GM21367 (cell line): ENCODE measurements around the gene DGKG.

Experiments used
- ATAC-seq: cut with Tn5 transposase; IDR thresholded peaks from one replicate; pipeline ENCODE4 v1.9.1; 2021; ENCODE audit not compliant: unreplicated experiment

DGKG gene

DNA sequence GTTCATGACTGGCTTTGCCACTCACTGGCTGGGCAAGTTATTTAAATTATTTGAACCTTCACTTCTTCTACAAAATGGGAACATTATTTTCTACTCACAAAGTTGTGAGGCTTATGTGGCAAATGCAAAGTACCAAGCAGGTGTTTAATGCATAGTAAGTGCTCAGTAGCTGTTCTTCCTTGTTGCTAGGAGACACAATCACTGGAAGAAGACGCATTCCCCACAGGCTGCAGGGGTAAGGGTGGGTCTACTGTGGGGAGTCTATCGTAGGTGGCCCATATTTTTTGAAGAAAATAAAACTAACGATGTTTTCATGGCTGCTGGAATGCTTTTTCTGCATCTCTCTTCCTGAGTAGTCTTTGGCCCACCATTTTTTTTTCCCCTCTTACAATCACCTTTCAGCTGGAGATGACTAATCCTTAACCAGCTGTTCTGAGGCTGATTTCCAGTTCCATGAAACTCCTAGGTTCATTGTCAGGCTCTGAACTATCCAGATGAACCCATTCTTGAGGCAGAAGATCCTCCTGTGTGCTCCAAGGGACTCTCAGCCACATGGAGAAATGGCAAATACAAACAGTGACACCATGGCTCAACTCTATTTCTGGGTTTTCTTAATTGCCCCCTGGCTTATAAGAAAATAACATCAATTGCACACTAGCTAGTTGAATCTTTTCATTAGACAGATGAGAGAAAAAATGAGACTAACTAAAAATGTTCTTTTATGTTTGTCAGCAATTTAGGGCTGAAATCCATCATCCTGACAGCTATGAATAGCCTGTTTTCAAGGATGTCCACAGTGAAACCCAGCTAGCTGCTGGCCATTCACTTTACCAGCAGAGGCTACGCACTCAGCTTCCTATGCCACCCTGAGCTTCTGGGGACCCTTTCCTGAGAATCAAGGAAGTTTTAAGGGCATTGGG lies 144.9 kb downstream of the DGKG start:
- no peak for ATAC-seq

DNA sequence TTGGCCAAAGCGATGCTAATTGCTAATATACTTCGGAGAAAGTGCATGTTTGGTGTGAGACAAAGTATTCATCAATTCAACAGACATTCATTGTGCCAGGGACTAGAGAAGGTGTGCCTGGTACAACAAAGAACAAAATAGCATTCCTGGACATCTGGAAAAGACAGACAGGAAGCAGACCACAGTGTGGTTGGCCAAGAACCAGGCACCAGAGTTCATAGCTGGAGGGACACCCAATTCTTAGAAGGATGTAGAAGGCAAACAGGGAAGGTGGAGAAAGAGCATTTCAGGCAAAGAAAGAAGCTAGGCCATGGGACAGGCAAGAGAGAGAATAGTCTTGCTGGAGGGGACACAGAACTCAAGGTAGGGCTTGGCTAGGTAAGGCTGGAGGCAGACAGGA lies 147.4 kb downstream of the DGKG start:
- ATAC-seq, result no peak

DNA sequence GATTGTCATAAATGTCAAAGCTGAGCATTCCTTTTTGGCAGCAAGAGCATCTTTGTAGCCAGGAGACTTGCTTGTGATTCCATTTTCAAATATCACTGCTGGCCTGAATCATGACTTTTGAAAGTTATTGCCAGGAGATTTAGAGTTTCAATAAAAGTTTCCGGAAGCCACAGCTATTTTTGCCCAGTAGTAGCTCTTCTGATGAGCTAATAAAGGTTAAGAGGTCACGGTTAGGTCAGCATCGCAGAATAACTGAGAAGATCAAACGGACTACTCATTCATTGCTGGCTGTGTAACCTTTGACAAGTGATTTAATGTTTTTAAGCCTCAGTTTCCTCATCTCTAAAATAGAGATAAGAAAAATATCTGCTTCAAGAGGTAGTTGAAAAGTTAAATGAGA lies 148.1 kb downstream of the DGKG start:
- no peak for ATAC-seq

DNA sequence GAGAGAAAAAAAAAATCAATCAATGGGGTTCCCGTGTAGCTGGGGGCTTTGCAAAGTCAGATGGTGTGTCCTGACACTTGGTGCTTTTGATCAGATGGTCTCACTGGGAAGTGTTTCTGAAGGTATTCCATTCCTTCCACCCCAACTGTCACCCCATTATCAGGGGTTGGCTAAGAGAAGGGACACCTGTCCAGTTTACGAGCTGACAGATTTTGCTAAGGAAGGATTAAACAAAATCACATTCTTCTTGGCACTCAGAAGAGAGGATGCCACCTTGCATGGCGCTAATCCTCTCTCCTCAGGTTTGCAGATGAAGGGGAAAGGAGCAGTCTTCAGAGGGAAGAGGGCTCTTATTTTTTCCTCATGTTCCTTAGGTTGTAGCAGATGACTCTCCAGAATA lies 149.4 kb downstream of the DGKG start:
- ATAC-seq, result no peak

DNA sequence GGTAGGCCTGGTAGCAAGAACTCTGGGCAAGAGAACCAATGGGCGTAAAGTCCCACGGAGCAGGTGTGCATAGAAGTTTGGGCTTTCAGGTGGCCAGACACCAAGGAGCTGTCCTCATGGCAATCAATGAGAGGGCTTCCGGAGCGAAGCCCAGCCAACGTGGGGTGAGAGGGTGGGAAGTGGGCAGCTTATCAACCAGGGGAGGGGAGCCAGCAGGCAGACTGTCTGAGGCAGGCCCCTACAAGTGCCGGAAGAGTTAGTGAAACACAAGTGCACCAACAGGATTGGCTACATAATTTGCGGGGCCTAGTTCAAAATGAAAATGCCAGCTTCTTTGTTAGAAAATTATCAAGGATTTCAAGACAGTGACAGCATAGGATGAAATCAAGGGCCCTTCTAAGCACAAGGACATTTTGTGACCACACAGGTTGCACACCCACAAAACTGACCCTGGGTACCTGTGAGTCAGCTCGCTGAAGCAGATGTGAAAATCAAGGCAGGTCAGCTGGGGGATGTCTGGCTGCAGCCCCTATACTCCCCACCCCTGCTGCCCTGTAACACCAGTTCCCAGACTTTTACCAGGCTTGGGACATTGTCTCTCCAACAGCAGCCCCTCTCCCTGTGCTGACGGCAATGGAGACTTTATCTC lies 151.1 kb downstream of the DGKG start:
- no peak for ATAC-seq

DNA sequence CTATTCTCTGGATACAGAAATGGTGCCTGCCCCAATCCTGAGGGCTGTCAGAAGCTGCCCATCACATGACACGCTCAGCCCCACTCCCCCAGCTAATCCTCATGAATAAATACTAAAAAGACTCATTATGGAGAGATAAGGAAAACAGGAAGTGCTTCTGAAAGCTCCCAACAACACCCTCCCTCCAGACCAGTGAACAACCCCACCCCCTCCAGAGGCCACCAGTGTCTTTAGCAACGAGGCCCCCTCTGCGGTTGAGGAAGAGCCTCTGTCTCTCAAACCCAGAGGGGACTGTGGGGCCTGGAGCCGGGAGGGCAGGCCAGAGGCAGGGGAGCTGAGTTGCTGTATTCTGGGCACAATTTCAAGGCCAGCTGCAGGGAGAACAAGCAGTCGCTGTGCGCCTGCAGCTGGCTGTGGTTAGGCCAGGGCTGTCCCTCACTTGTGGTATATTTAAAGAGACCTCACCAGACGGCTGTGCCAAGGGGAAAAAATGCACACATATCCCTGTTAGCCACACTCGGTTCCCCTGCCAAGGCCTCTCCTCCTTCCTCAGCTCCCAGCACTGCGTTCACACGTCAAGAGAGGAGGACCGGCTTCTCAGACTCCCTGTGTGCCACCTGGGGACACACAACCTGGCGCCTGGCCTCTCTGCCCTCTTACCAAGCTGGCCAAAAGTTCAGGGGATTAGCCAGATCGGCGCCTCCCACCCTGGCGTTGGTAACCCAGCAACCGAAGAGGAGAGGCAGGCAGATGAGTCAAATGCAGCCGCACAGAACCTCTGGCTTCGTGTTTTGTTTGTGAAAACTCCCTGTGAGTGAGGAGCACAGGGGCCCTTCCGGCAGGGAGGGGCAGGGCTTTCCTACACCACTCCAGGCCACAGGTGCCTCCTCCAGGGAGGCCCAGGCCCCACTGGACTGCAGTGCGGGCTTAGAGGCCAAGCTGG lies 152.0 kb downstream of the DGKG start:
- ATAC-seq, result peak; percentile 55

DNA sequence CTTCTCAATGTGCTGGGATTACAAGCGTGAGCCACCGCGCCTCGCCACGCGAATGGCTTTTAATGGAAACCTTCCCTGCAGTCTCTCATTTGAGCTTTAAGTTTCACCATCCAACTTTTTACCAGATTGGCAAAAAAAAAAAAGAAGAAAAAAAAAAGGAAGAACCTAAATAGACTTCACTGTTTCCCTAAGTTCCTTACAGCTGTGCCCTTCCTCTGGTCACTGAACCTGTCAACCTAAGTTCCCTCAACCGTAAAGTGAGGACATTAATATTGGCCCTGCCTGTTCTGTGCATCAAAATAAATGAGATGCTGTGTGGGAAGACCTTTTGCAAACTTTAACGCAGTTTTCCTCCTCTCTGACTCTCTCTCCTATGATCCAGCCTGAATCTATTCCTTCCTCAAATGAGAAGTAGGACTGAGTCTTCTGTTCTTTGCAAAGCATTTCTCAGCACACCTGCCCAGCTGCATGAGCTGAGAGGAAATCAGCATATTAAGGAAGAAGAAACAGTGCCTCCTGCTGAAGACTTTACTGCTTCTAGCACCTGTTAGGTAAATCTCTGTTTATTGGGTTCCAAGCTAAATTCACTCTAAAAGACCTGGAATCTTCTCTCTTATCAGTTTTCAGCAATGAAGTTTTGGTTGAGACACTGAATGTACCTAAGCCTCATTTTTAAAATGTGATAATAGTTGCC lies 153.6 kb downstream of the DGKG start:
- ATAC-seq, result no peak

DNA sequence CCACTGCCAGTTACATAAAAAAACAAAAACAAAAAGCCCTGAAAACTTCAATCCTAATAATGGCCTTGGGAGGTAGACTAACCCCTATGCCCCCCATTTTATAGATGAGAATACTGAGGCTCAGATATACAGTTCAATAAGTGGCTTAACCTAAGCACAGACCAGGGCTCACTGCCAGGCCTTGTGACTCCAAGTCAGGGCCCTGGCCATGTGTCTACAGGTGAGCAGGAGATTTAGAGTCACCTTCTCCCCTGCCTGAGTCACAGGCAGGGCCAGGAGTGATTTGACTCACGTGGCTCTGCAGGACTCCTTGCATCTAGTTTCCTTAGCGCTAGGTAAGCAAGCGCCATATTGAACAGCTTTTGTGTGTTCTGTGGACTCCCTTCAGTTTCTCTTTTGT lies 154.5 kb downstream of the DGKG start:
- no peak for ATAC-seq

DNA sequence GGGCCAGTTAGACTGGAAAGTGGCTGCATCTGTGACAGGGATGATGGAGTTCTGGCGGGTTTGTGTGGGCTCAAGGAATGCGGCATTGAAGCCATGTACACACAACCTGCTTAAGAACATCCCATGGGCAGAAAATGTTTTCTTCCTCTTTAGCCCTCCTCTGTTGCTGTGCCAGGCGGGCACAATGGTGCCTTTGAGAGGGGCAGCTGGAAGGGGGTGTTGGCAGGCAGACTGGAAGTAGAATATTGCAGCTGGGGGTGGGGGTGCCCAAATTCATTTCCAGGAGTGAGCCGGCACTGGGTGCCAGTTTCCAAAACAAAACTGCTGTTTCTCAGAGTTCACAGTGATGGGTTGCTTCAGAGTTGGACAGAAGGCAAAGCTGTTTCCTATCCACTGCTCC lies 161.3 kb downstream of the DGKG start:
- ATAC-seq, result no peak

DNA sequence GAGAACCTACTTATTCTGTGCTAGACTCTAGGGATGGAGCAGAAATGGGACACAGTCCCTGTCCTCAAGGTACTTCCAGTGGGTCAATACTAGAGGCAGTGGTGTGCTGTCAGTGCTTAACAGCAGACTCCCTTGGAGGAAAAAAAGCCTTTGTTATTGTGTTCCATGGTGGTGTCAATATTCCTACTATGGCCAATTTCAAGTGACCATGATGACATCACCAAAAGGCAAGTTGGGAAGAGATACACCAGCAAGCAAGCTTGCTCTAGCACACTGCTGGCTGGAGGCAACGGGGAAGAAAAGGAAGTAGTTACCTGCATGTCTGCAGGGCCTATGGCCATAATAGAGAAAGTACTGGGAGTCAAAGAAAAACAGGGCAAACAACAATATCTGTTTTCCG lies 163.6 kb downstream of the DGKG start:
- ATAC-seq, result no peak

DNA sequence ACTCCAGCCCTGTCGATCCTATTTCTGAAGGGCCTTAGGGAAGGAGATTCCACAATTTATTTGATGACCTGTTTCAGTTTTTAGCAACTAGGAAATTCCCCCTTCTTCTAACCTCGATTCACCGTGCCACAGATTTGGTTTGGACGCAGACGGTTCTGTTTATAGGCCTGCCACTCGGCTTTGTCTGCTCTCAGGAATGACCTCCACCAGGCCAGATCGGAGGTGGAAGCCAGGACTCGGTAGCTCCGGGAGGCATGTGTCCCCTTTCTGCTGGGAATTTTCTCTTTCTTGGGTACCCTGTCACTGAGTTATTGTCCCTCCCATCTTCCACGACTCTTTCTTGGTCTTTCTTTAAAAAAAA lies 167.6 kb downstream of the DGKG start:
- no peak for ATAC-seq

DNA sequence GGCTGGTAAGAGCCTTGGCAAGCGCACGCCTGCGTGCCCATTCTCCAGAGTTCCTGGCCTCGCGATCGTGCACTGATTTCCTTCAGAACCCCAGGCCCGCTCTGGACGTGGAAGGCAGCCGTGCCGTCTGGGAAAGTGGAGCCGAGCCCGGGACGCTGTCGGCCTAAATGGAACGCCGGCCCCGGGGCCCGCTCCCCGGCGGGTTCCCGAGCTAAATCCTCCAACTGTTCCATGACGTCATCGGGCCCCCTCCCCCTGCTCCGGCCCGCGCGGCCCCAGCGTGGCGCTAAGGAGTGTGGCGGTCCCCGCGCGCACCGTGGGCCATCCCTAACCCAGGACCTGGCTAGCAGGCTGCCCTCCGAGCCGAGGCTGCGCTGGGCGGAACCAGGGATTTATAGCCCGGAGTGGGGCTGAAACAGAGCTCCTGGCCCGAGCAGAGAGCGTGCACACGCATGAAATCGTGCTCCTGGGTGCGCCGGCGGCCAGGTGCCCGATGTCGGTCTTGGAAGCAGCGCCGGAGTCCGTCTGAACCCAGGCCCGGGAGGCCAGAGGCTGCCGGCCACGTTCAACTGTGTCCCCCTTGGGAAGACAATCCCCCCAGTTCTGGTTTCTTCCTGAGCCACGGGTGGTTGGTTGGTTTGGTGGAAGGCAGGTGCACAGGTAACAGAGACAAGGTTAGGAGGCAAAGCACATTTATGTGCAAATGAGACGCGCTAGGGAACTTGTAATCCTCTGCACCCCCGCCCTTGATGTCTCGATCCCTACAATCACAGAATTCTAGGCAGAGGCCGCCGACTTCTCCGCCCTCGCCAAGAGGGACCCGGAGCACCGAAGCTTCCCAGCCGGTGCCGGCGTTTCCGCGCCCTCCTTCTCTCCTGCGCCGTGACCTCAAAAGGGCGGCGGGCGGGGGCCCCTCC lies 168.2 kb downstream of the DGKG start:
- no peak for ATAC-seq

DNA sequence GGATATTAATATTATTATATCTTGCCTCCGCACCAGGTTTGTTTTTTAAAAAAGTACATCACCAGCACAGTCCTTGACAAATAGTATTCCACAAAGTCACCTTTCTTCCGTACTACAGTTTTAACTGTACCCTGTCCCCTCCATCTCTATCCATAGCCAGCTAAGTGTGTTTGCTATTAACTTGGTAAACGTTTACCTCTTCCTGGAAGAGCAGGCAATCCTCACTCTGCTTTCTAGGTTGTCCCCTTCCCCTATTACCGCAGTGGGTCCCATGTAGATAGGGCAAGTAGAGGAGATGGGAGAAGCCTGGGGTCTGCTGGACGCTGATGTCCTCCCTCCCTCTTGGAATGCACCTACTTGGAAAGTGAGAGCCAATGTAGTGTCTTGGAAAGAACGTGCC lies 169.2 kb downstream of the DGKG start:
- no peak for ATAC-seq

DNA sequence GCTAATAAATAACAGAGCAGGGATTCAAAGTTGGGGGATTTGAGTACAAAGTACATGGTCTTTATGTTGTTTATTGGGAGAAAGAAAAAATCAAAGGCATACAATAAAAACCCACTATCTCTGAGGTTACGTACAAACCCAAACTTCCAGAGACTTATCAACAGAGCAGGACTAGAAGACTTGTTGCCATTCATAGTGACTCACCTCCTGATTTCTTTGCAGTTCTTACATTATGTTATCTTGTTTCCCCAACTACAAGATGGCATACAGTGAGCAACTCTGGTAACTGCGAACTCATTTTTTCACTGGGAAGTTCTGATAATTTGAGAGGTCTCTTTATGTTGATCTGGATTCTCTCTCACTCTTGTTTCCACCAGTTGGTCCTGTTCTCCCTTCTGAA lies 172.5 kb downstream of the DGKG start:
- ATAC-seq, result no peak

DNA sequence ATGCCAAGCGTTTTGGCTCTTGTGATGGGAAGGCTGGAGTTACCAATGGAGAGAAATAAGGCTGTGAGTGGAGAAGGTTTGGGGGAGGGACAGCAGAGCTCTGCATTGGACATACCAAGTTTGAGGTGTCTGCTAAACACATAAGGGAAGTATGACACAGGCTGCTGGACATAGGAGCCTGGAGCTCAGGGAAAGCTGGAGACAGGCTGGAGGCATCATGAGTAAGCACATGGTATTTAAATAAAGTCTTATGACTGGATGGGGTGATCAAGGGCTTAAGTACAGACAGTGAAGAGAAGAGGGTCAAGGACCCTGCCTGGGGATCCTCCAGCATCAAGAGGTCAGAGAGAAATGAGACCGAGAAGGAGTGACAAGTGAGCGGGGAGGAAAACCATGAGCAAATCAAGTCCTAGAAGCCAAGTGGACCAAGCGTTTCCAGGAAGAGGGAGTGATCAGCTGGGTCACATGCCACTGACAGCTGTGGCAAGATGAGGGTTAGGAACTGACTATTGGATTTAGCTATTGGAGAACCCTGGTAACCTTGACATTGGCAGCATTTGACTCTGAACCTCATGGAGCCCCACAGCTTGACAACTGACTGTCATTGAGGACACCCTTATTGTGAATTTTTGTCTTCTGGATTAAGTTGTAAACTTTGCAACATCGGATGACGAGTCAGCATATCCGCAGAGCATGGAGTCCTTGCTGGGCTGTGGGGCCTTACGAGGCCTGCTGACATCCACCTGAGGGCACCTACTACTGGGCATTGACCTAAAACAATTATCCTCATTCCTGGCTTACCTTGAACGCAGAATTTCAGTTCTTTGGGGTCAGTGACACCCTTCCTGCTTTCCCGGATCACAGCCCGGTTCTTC lies 174.4 kb downstream of the DGKG start:
- ATAC-seq, result no peak

DNA sequence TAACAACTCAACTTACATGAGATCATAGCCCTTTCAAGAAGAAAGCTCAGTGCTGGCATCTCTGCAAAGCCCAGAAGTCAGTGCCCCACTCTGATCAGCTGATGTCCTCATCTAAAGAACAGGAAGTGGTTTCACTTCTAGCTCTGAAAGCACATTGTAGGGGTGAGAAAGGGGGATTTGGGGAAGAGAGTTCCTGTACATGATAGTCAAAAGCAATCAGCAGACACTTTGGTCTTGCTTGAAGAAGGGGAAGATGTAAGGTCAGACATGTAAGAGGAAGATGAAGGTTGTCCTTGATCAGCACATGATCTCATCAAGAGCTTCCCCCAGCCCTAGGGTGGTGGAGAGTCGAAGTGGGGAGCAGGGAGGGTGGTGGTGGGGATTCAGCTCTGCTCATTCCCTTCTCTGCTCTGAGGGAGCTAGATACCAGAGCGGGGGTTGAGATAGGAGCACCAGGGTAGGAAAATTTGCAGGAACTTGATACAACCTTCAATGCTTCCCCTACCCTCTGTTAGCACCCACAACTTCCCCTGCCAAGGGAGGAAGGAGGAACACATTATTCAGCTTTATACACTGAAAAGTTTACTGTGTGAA lies 176.7 kb downstream of the DGKG start:
- ATAC-seq, result no peak

DNA sequence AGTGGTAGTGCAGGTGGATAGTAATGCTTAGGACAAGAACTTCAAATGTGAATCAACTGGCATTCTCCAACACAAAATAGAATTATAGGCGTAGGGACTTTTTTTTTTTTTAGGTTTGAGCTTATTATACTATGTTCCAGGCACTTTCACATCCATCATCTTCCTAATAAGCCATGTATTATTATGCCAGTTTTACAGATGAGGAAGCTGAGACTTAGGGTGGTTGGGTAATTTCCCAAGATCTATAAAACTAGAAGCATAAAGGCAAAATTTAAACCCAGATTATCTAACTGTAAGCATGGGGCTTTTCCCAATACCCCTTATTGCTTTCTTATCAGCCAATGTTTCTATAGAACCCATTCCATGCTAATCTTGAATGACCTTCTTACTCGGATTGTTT lies 178.0 kb downstream of the DGKG start:
- no peak for ATAC-seq

DNA sequence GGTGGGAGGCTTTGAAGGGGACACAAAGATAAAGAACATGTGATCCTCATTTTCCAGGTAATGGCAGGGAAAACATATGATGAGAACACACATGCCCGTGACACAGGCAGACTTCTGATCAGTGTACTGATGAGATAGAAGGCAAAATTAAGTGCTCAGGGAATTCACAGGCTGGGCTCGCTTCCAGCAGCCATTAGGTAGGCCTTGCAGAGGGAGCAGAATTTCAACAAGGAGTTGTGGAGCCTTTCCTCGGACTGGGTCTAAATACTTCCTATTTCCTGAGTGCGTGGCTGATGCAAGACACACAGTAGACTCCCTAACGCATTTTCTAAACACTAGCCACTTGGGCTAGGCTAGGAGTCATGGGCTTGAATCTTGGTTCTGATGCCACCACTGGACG lies 179.2 kb downstream of the DGKG start:
- no peak for ATAC-seq

DNA sequence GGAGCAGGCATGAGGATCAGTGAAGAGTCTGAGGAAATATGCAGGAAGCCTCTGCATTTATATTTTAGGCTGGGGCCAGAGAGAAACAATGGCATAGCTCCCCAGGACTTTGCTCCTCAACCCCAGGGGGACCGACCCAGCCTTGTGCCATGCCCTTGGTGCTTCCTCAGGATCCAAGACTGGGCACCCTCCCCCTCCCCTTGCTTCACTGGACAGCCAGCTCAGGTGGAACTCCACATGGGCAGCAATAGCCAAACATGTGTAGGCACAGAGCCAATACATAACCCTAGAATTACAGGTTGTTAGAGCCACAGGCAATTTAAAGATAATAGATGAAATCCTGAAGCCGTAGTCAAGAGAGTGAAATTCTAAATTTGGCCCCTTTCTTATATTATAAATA lies 180.1 kb downstream of the DGKG start:
- ATAC-seq, result no peak
